HG03520 (cell line): ENCODE measurements around the gene C6orf163.

Experiments used
- ATAC-seq: cut with Tn5 transposase; IDR thresholded peaks from one replicate; pipeline ENCODE4 v1.9.1; 2021; ENCODE audit warnings: mild to moderate bottlenecking, moderate library complexity; ENCODE audit not compliant: unreplicated experiment

C6orf163 gene

DNA sequence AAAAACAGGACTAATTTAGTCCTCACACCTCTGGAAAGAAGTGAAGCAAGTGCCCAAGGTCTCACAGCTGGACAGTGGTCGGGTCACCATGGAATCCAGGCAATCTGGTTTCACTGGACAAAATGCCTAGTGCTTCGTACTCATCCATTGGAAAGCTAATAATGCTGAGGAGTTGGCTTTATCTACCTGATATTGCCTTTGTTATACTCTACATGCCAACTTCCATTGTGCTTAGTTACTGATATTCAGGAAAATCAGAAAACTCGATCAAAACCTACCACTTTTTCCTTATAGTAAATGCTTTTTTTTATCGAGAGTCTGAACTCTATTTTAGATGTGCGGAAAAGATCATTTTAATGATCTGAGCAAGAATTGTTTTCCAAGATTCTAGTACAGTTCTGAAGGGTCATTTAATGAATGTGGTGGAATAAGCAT lies 64.1 kb downstream of the C6orf163 start:
- no peak for ATAC-seq
